HG02885 (cell line): ENCODE measurements around the gene SIGLEC1.

ENCODE experiments used
- ATAC-seq: cut with Tn5 transposase; IDR thresholded peaks from one replicate; pipeline ENCODE4 v1.9.1; 2021; ENCODE audit warnings: mild to moderate bottlenecking; ENCODE audit not compliant: unreplicated experiment, poor library complexity

The SIGLEC1 gene

DNA sequence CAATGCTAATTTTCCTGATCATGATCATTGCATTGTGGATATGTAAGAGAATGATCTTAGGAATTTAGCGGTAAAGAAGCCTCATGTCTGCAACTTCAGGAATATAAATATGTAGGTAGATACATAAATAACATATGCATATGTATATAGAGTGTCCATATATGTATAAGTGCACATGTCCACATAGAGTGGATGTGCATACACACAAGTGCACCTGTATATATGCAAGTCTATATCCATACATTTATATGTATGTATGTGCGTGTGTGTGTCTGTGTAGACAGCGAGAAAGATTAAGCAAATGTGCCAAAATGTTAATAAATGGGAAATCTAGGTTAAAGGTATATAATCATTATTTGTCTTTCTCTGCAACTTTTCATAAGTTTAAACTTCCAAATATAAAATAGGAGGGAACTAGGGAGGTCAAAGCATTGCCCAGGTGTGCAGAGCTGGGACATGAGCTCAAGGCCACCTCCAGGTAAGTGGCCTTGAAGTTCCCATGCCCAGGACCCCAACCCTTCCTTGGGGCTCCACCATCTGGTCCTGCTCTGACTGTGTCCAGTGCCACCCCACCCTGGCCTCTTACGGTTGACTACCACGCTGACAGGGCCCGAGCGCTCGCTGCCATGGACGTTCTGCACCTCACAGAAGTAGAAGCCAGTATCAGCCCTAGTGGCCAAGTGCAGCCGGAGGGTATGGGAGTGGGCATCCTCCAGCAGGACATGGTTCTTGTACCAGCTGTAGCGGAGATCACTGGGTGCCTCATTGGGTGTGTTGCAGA lies 9.6 kb downstream of the SIGLEC1 start:
- no peak for ATAC-seq

DNA sequence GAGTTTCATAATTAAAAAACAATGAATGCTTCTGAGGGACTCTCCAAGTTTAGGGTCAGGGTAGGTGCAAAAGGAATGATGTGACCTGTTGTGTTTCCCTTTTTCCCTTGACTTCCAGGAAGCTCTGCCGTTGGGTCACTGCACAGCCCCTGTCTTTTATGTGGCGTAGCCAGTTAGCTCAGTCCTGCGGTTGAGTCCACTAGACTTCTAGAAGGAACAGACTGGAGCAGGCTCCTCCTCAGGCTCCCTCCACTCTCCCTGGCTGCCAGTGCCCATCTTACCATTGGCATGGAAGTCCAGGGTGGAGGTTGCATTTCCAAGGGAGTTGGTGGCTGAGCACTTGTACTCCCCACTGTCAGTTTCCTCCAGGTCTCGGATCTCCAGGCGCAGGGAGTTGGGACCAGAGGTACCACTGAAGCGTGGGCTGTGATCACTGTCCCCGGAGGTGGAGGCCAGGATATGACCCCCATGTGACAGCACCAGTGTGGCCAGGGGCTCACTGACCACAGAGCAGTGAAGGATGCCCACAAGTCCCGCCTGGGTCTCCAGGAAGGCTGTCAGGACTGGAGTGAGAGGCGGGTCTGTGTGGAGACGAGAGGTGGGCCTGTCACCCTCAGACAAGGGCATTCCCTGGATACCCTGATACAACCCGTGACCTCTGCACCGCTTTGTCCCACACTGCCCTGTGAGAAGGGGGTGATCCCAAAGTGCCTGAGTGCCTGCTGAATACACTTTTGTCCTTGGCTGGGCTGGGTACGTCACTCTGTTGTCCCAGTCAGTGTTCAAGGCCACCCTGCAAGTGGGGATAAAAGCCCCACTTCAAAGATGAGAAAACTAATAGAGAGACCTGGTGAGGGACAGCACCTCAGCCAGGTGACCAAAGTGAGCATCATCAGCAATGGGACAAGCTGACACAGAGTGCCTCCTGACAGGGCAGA lies 11.1 kb downstream of the SIGLEC1 start:
- no peak for ATAC-seq

DNA sequence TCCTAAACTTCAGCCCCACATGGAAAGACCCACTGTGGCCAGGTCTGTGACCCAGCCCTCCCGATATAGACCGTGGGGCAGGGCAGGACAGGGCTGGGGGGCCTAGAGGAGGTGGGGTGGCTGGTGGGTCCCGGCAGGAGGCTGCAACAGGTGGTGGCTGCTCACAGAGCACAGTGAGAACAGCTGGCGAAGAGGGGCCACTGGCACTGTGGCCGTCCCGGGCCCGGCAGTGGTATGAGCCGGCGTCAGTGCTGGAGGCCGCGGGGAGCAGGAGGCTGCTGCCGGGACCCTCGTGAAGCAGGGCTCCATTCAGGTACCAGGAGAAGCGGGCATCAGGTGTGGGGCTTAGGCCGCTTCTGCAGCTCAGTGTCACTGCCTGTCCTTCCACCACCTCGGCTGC lies 13.4 kb downstream of the SIGLEC1 start:
- ATAC-seq, result no peak

DNA sequence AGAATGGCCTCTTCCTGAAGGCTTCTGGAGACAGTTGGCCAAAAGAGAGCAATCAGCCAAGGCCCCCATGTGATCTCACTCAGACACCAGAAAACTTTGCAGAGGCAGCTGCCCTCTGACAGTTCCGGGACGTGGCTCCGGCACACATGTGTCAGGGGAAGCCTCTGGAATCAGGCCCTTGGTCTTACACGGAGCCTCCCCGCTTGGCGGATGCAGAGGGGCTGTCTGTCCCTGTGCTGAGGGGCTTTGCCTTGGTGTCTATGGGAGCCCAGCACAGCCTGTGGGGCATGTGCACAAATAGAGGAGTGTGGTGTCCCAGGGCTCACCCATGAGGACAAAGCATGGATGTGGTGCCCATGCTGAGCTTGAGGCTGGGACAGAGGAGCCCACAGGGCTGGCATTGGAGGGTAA lies 13.8 kb downstream of the SIGLEC1 start:
- no peak for ATAC-seq

DNA sequence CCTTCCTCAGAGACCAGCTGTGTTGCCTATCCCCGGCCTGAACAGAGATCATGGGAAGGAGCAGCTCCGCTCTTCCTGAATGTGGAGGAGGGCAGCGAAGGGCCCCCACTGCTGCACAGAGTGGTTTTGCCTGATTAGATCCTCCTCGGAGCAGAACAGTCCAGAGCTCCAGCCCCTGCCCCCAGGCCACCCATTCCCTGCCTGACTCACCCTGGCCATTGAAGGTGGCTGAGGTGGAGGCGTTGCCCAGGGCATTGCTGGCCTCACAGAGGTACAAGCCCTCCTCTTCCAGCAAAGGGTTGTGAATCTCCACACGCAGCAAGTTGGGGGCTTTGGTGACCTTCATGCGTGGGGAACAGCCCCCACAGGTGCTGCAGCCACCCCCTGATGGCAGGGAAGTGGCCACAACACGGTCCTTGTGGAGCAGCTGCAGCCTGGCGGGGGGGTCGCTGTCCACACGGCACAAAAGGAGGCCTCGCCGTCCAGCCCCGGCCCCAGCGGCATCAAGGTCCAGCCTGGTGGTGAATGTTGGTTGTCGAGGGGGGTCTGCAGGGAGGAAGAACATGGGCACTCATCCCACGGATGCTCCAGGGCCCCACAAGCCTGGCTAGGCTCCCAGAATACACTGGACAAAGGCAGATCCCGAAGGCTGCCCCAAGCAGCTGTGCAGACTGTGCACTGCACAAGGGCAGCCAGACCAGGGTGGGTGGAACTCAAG lies 14.7 kb downstream of the SIGLEC1 start:
- ATAC-seq, result no peak

DNA sequence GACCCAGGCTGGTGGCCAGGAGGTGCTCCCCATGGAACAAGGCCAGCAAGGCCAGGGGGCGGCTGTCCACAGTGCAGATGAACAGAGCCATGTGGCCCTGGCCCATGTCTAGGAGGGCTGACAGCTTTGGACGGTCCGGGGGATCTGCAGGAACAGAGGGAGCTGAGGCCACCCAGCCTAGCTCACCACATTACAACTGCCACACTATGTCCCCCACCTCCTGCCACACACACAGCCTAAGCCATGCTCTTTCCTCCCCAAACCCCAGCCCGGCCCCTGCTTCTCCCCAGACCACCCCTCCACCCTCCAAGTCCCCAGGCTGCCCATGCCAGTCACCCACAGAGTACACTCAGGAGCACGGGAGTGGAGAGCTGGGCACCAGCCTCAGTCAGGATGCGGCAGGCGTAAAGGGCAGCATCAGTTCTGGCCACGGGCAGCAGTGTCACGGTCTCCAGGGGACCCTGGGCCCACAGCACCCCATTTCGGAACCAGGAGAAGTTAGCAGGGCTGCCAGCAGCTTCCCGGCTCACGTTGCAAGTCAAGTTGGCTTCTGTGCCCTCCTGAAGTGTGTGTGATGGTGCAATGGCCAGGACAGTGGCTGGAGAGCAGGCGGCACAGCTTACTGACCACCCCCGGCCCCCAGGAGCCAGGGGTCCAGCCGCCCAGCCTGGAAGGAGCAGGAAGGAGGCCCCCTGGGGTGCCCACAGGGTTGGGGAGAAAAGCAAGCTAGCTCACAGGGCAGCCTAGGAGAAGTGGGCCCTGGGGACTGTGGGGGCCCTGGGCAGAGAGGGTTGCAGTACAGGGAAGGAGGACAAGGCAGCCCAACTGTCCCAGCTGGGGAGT lies 15.4 kb downstream of the SIGLEC1 start:
- ATAC-seq, result no peak

- no peak for ATAC-seq
Measured at GRCh38 chr20:3696200-3696599, 16.2 kb downstream of the SIGLEC1 start.

- ATAC-seq, result no peak
Measured at GRCh38 chr20:3694864-3695263, 17.5 kb downstream of the SIGLEC1 start.

GRCh38 chr20:3693376-3693775 lies 19.0 kb downstream of the SIGLEC1 start:
- no peak for ATAC-seq

- no peak for ATAC-seq
Measured at GRCh38 chr20:3692706-3693294, 19.6 kb downstream of the SIGLEC1 start.

DNA sequence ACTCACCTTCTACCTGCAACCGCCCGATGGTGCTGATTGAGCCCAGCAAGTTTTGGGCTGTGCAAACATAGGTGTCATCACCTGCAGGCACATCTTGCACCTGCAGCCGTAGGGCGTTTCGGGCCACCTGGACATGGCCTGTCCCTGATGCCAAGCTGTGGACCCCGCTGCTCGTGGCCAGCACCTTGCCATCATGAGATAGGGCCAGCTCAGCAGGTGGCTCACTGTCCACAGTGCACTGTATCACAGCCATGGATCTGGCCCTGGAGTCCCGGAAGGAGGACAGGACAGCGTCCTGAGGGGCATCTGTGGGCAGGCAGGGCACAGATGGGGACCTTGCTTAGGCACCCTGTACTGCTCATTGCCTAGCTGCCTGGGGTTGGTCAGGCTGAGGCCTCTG lies 20.5 kb downstream of the SIGLEC1 start:
- ATAC-seq, result no peak

DNA sequence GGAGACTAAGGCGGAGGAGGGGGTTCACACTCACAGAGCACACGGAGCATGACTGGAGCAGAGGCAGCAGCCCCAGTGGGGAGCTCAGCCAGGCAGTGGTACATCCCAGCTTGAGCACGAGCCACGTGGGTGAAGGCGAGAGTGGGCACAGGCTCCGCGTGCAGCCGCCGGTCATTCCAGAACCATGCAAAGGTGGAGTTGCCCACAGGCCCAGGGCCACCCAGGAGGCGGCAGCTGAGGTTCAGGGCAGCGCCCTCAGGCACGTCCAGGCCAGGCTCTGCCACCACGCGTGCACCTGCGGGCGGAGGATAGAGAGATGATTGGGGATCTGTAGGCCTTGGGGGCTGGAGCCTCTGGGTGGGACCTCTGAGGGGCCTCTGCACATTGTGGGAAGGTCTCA lies 21.1 kb downstream of the SIGLEC1 start:
- ATAC-seq, result no peak

GRCh38 chr20:3690413-3690812 lies 22.0 kb downstream of the SIGLEC1 start:
- ATAC-seq, result no peak

DNA sequence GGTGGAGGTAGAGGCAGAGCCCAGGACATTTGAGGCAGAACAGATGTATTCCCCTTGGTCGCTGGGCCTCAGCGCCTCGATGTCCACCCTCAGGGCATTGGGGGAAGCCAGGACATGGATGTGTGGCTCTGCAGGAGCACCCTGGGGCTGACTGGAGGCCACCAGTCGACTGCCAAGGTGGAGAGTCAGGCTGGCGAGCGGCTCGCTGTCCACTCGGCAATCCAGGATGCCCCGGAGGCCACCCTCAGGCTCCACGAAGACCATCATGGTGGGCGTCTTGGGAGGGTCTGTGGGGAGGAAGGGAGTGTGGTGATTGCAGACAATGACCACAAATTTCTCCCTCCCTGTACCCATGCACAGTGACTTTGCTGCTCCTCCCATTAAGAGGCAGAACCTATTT lies 22.4 kb downstream of the SIGLEC1 start:
- ATAC-seq, result no peak

DNA sequence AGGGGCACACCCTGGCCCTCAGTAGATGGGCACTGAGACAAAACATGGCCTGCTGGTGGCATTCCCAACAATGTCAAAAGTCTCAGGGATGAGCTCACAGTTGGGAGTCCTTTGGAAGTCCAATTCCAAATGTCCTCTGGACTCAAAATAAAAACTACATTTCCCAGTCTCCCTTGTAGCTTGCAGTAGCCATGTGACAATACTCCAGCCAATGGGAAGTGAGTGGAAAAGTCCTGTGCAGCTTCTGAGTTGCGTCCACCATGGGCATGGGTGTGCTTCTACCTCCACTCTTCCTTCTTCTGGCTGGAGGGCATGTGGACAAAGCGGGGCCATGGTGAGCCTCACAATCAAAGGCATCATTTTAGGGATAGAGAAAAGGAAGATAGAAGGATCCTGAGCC lies 24.7 kb downstream of the SIGLEC1 start:
- ATAC-seq, result no peak

DNA sequence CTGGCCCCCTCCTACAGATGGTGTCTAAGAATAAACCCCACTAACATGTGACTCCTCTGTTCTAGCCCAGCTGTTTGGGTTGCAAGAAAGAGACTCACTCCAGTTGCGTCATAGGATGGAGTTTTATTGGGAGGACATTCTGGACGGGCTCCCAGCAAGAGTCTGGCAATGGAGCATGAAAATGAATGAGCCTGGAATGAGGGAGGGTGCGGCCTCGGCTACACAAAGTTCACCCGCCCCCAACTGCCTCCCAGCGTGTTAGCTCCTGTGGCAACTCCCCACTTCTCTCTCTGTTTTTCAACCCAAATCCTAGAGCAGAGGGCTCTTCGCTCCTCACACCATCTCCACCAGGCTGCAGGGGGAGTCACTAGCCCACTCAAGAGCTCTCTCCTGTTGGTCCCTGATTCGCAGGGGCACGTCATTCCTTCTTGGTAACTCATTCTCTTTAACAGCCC lies 25.5 kb downstream of the SIGLEC1 start:
- no peak for ATAC-seq

DNA sequence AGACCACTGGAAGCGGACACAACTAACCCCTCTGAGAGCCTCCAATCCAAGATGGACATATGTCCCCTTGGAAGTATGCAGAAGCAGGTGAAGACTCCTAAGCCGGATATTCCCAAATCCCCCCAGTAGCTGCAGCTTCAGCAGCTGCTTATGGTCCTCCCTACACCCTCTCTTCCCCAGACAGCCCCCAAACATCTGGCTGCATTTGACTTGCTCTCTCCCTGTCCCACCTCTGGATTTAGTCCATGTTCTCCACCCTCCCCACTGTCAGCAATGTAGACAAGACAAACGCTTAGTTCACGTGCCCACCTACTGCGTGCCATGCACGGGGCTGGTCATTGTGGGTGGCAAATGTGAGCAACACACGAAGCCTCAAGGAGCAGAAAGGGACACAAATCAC lies 26.0 kb downstream of the SIGLEC1 start:
- ATAC-seq, result no peak

- no peak for ATAC-seq
Measured at GRCh38 chr20:3685341-3685740, 27.1 kb downstream of the SIGLEC1 start.

- no peak for ATAC-seq
Measured at GRCh38 chr20:3681931-3682781, 30.2 kb downstream of the SIGLEC1 start, which contains the start of gene ADAM33. Gene ADAM33, minus strand, starts transcription at chr20:3682010. Its CDS starts 6 bp downstream, at chr20:3682004.
